Head of caudate nucleus (tissue), 42 donors: Measurements from ENCODE around the gene DCUN1D4.
"Not testable (repeated sequence)": the region's sequence is repeated elsewhere in the genome, so short reads cannot be mapped to it uniquely, and the experiment has no call there.

ENCODE experiments used
- DNase-seq, 42 donors: peaks; one replicate each; pipeline versions ENCODE4 v3.0.0 to v3.0.0-alpha.2; 2020 to 2021; ENCODE audit warnings: mixed read lengths in 7 of 42
- intact Hi-C: fragments of 100-400 bp; cut with DNase I; formaldehyde crosslinking; loops from one replicate; pipeline ENCODE4 v1.15.0; 2022

Gene DCUN1D4

GRCh38 chr4:51932684-51933083, 89.7 kb downstream of the DCUN1D4 start:
- intact Hi-C loops: no loop called here
- no peak for DNase-seq

- DNase-seq, intact Hi-C loops: not testable (repeated sequence)
These were observed 97.5 kb downstream of the DCUN1D4 start for GRCh38 chr4:51940460-51940859.

DNA sequence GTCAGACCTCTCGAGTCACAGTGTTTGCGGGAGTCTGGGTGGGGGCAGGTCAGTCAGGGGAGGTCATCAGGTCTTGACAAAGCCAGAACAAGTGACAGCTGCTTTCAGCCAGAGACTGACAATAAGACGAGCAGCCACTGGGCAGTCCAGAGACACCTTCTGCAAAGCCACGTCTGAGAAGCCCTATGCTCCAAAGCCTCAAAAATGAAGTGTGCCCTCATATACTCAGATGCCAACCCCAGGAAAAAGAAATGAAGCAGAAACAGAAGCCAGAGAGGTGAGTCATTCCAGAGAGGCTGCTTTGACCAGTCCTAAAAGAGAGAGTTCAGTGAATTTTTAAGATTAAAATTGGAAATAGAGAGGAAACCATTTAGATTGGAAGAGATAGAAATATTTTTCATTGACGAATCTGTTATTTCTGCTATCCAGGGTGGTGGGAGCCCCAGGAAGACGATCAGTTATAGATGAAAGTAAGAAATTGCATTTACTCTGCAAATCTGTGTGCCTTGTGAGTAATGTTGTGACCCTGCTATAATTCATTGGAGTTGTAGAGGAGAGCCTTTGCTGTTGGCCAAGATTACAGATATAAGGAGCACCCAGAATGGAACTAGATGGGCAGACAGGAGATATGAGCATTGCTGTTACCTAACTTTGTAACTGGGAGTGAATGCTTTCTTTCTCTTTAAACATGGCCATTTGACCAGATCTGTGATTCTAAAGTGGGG, 99.3 kb downstream of the DCUN1D4 start:
- intact Hi-C loops: no loop called here
- no peak for DNase-seq

GRCh38 chr4:51942833-51943215, 99.9 kb downstream of the DCUN1D4 start:
- no peak for DNase-seq
- intact Hi-C loops: no loop called here

GRCh38 chr4:51943221-51943620, 100.3 kb downstream of the DCUN1D4 start:
- intact Hi-C loops: no loop called here
- DNase-seq: no peak

DNA sequence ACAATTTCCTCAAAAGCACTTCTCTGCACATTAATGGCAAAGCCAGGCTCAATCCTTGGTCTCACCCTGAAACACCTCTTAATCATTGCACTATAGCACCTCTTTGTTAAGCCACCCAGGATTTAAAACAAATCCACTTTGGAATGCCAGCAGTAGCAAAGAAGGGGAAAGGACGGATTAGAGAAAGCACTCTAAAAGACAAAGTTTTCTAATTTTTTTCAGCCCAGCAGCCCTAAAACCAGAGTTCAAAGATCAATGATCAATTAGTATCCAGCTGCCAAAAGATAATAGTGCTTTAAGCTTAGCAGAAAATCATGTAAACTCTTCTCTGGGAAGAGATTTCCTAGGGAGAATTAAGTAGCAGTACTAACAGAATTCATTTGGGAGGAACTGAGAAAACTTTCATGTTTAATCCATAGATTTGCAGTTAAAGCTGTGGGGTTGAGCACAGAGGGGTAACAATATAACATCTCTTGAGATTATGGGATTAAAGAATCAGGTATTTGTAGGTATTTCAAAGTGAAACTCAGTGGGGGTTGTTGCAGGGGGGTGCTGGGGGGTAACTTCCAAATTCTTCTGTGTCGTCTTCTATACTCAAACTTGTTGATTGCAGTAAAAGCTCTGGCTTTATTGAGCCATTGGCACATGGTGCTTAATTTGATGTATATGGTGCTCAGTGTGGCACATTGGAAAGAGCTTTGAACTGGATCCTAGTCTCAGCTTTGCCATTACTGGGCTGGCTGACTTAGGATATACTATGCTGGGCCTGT, 115.4 kb downstream of the DCUN1D4 start:
- DNase-seq: no peak
- intact Hi-C loops: no loop called here

DNA sequence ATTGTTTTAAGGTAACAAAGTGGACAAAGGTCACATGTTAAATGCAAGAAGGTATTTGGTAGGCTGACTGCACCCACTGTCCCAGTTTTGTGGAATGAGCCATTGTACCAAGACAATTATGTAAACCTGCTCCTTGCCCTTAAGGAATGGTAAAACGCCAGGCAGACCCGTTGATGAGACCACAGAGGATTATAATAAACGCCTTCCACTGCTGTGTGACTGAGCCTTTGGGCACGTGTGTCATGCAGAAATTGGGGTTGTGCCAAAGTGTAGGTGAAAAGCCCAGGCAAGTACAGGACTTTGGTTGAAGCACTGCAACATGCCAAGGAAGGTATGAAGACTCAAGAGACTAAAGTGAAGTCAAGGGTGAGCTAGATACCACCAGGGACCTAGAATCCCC, 117.5 kb downstream of the DCUN1D4 start:
- no peak for DNase-seq
- intact Hi-C loops: no loop called here

GRCh38 chr4:51963841-51964517, 121.0 kb downstream of the DCUN1D4 start:
- intact Hi-C loops: no loop called here
- no peak for DNase-seq

DNA sequence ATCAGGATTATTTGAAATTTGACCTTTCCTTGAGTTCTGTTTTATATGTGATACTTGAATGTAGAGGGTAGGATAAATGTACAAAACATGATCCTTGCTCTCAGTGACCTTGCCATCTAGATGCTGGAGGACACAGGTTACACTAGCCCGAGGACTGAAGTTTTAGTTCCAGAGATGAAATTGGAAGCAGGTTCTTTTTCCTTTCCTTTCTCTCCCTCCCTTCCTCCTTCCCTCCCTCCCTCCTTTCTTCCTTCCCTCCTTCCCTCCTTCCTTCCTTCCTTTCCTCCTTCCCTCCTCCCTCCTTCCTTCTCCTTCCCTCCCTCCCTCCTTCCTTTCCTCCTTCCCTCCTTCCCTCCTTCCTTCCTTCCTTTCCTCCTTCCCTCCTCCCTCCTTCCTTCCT, 122.9 kb downstream of the DCUN1D4 start:
- no peak for DNase-seq
- intact Hi-C loops: no loop called here
